HEK293 (cell line): ENCODE data around the gene TMC2.

ENCODE experiments used
- CTCF ChIA-PET: fragments of 350-600 bp; formaldehyde crosslinking; extraction: SDS; loops from one replicate; lab custom pipeline; 2021; ENCODE audit warnings: antibody characterized with exemption; lab: Yijun Ruan, JAX
- POLR2A ChIA-PET: fragments of 300-600 bp; formaldehyde crosslinking; extraction: SDS; loops from one replicate; lab custom pipeline; 2020; ENCODE audit warnings: antibody characterized with exemption, inconsistent platforms; lab: Yijun Ruan, JAX
- H3K27ac ChIP-seq: fragments of 200-500 bp; sonication (Bioruptor generic); 2 replicates; pipeline ENCODE4 v1.5.1; 2014; ENCODE audit warnings: low read depth, low read length, control low read depth, inconsistent platforms; ENCODE audit errors: extremely low read depth
- H3K36me3 ChIP-seq, 2 experiments: fragments of 200-500 bp in 1 of 2; sonication (Bioruptor generic) in 1 of 2; 1 replicate in 1 of 2; 2 replicates in 1 of 2; pipeline ENCODE4 v1.5.1; 2014 to 2017; ENCODE audit warnings: inconsistent platforms in 2 of 2, low read length in 2 of 2; ENCODE audit not compliant: control insufficient read depth in 2 of 2, insufficient read depth in 1 of 2
- H3K4me1 ChIP-seq: fragments of 200-500 bp; sonication (Bioruptor generic); 2 replicates; pipeline ENCODE4 v1.5.1; 2014; ENCODE audit warnings: mild to moderate bottlenecking, low read length, inconsistent platforms; ENCODE audit not compliant: control insufficient read depth, insufficient read depth
- H3K4me3 ChIP-seq: 2 replicates; pipeline ENCODE4 v1.5.1; 2011; ENCODE audit warnings: low read depth, mild to moderate bottlenecking, control low read depth, low read length, moderate library complexity
- H3K9me3 ChIP-seq: fragments of 200-500 bp; sonication (Bioruptor generic); 2 replicates; pipeline ENCODE4 v1.5.1; 2014; ENCODE audit warnings: low read depth, low read length, inconsistent platforms; ENCODE audit not compliant: control insufficient read depth, insufficient read depth
- EGR2 ChIP-seq: fragments of 450-650 bp; formaldehyde crosslinking; IDR thresholded peaks from 2 replicates; pipeline ENCODE4 v1.5.1; 2016; ENCODE audit warnings: low read depth, missing biosample characterization, missing genetic modification characterization
- GLIS1 ChIP-seq: fragments of 450-650 bp; formaldehyde crosslinking; IDR thresholded peaks from 2 replicates; pipeline ENCODE4 v1.5.1; 2016; ENCODE audit warnings: missing biosample characterization, missing genetic modification characterization
- KLF8 ChIP-seq: fragments of 450-650 bp; formaldehyde crosslinking; IDR thresholded peaks from 2 replicates; pipeline ENCODE4 v1.5.1; 2016; ENCODE audit warnings: missing biosample characterization, missing genetic modification characterization
- OSR2 ChIP-seq: fragments of 450-650 bp; formaldehyde crosslinking; IDR thresholded peaks from 2 replicates; pipeline ENCODE4 v1.5.1; 2016; ENCODE audit warnings: missing biosample characterization, missing genetic modification characterization
- PRDM10 ChIP-seq: fragments of 450-650 bp; formaldehyde crosslinking; IDR thresholded peaks from 2 replicates; pipeline ENCODE4 v1.5.1; 2016; ENCODE audit warnings: missing biosample characterization, missing genetic modification characterization
- SP3 ChIP-seq: fragments of 450-650 bp; formaldehyde crosslinking; IDR thresholded peaks from 2 replicates; pipeline ENCODE4 v1.5.1; 2016; ENCODE audit warnings: missing biosample characterization, missing genetic modification characterization
- YY1 ChIP-seq: fragments of 450-650 bp; formaldehyde crosslinking; IDR thresholded peaks from 2 replicates; pipeline ENCODE4 v1.5.1; 2018; ENCODE audit warnings: missing biosample characterization, missing genetic modification characterization
- YY2 ChIP-seq: fragments of 450-650 bp; formaldehyde crosslinking; IDR thresholded peaks from 2 replicates; pipeline ENCODE4 v1.5.1; 2016; ENCODE audit warnings: missing biosample characterization, missing genetic modification characterization
- ZBTB17 ChIP-seq: fragments of 450-650 bp; formaldehyde crosslinking; IDR thresholded peaks from 2 replicates; pipeline ENCODE4 v1.5.1; 2016; ENCODE audit warnings: missing biosample characterization, missing genetic modification characterization
- ZIC2 ChIP-seq: fragments of 450-650 bp; formaldehyde crosslinking; IDR thresholded peaks from 2 replicates; pipeline ENCODE4 v1.5.1; 2016; ENCODE audit warnings: missing biosample characterization, missing genetic modification characterization
- ZNF133 ChIP-seq: fragments of 450-650 bp; formaldehyde crosslinking; IDR thresholded peaks from 2 replicates; pipeline ENCODE4 v1.5.1; 2016; ENCODE audit warnings: missing biosample characterization, missing genetic modification characterization
- ZNF2 ChIP-seq: fragments of 450-650 bp; formaldehyde crosslinking; IDR thresholded peaks from 2 replicates; pipeline ENCODE4 v1.5.1; 2016; ENCODE audit warnings: missing biosample characterization, missing genetic modification characterization
- ZNF26 ChIP-seq: fragments of 450-650 bp; formaldehyde crosslinking; IDR thresholded peaks from 2 replicates; pipeline ENCODE4 v1.5.1; 2016; ENCODE audit warnings: missing biosample characterization, missing genetic modification characterization
- ZNF335 ChIP-seq: fragments of 450-650 bp; formaldehyde crosslinking; conservative IDR thresholded peaks from 2 replicates; pipeline ENCODE4 v1.5.1; 2016; ENCODE audit warnings: missing biosample characterization, missing genetic modification characterization
- ZNF571 ChIP-seq: fragments of 450-650 bp; formaldehyde crosslinking; IDR thresholded peaks from 2 replicates; pipeline ENCODE4 v1.5.0; 2017; ENCODE audit warnings: missing biosample characterization, missing genetic modification characterization
- ZNF610 ChIP-seq: fragments of 450-650 bp; formaldehyde crosslinking; IDR thresholded peaks from 2 replicates; pipeline ENCODE4 v1.5.1; 2016; ENCODE audit warnings: missing biosample characterization, missing genetic modification characterization, borderline replicate concordance
- ZNF670 ChIP-seq: fragments of 450-650 bp; formaldehyde crosslinking; IDR thresholded peaks from 2 replicates; pipeline ENCODE4 v1.5.1; 2016; ENCODE audit warnings: missing biosample characterization, missing genetic modification characterization, low read depth
- ZNF76 ChIP-seq: fragments of 450-650 bp; formaldehyde crosslinking; IDR thresholded peaks from 2 replicates; pipeline ENCODE4; 2016; ENCODE audit warnings: low read depth, missing biosample characterization, missing genetic modification characterization, borderline replicate concordance
- ZSCAN30 ChIP-seq: fragments of 450-650 bp; IDR thresholded peaks from 2 replicates; pipeline ENCODE4 v1.5.1; 2018; ENCODE audit warnings: missing biosample characterization, mild to moderate bottlenecking, missing genetic modification characterization, moderate library complexity
- ZSCAN4 ChIP-seq: fragments of 450-650 bp; formaldehyde crosslinking; IDR thresholded peaks from 2 replicates; pipeline ENCODE4 v1.5.1; 2017; ENCODE audit warnings: missing biosample characterization, missing genetic modification characterization
- ZXDB ChIP-seq: fragments of 450-650 bp; formaldehyde crosslinking; IDR thresholded peaks from 2 replicates; pipeline ENCODE4 v1.5.1; 2016; ENCODE audit warnings: missing biosample characterization, missing genetic modification characterization
- TF ChIP-seq, protein P1 (sequence below): fragments of 450-650 bp; formaldehyde crosslinking; optimal IDR thresholded peaks from 2 replicates; pipeline ENCODE3; 2016; ENCODE audit warnings: missing biosample characterization, mild to moderate bottlenecking, missing genetic modification characterization
- TF ChIP-seq, protein P2 (sequence below): fragments of 450-650 bp; formaldehyde crosslinking; conservative IDR thresholded peaks from 2 replicates; pipeline ENCODE4 v1.5.1; 2016; ENCODE audit warnings: low read depth, missing biosample characterization, missing genetic modification characterization

TMC2 gene

DNA sequence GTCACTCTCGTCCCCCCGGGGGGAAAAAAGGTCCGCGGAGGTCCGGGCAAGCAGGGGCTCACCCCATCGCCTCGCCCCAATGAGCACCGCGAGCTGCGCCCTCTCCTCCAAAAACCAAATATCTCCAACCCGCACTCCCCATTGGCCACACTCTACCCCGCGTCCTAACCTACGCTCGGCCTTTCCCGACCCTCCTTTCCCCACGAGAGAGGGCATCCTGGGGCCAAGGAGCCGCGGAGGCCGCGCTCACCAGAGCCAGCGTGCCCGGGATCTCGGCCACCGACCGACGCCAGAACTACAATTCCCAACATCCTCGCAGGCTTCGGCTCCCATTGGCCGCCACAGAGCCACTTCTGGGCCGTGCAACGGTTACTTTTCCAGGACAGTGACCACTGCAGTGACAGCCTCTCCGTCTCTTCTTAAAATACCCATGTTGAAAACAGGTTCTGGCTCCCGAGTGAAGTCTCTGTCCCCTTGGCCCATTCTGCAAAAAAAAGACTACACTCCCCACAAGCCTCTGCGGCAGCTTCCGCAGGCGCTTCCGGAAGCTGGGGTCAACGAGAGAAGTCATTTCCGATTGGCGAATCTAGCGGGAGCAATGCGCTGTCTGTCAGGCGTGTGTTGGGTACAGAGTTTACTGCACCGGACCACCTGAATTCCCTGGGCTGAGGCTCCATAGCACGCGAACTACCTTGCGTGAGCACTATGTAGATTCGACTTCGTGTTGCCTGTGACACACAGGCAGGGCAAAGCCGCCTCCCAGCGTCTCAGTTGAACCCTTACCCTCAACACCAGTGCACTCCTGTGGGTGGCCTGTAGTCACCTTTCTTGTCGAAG, 27.5 kb upstream of the TMC2 start, which contains the start of gene ZNF343:
ZNF343 (minus strand) TSS at position 285 of the 837 bp plus-strand sequence. CDS start 15,020 bp downstream, outside the sequence.
- no peaks in the 10 kb centered on the region for H3K36me3 ChIP-seq
- H3K4me1 ChIP-seq = peaks cover 4% of the 10 kb centered on the region; the same call in 1 of the 2 replicates
- CTCF ChIA-PET = interaction anchor here (0.6 to 12.4 kb wide), 3 partner anchors 14 to 1228 kb away, joined by 4 to 171 read pairs (median 8); no protein-coding TSS in a partner anchor
- H3K4me3 ChIP-seq = peak within 1 kb of the TSS; percentile 76
- POLR2A ChIA-PET = interaction anchor here (2.2 to 3.4 kb wide), 3 partner anchors 13 to 143 kb away, joined by 7 to 34 read pairs (median 9); partner anchors contain the start of gene SNRPB
- H3K9me3 ChIP-seq = no peaks in the 10 kb centered on the region
- H3K27ac ChIP-seq = peak within 1 kb of the TSS; percentile 93
- TF ChIP-seq ZSCAN30 (tag by site-specific recombination) (0 out of 2 replicates have a peak, but pooled peaks have one; percentile 12), ZNF610 (tag by site-specific recombination) (no peak), KLF8 (tag by site-specific recombination) (peak; percentile 16; the same call in 1 of the 2 replicates), ZNF76 (peak; percentile 98), ZNF133 (tag by site-specific recombination) (no peak), EGR2 (tag by site-specific recombination) (no peak), YY2 (tag by site-specific recombination) (peak; percentile 53; the same call in 1 of the 2 replicates), ZNF335 (tag by site-specific recombination) (peak; percentile 94), SP3 (tag by site-specific recombination) (peak; percentile 54), YY1 (tag by site-specific recombination) (peak; percentile 37; the same call in 1 of the 2 replicates), OSR2 (tag by site-specific recombination) (peak; percentile 31; the same call in 1 of the 2 replicates), ZIC2 (tag by site-specific recombination) (peak; percentile 31), ZNF2 (tag by site-specific recombination) (peak; percentile 29; the same call in 1 of the 2 replicates), PRDM10 (tag by site-specific recombination) (peak; percentile 34; the same call in 1 of the 2 replicates), ZNF571 (tag by site-specific recombination) (no peak), ZSCAN4 (tag by site-specific recombination) (no peak), ZNF670 (tag by site-specific recombination) (no peak), GLIS1 (tag by site-specific recombination) (peak; percentile 22), ZXDB (tag by site-specific recombination) (peak; percentile 79), ZBTB17 (tag by site-specific recombination) (peak; percentile 88), ZNF26 (tag by site-specific recombination) (no peak)
- TF ChIP-seq, protein P1, sequence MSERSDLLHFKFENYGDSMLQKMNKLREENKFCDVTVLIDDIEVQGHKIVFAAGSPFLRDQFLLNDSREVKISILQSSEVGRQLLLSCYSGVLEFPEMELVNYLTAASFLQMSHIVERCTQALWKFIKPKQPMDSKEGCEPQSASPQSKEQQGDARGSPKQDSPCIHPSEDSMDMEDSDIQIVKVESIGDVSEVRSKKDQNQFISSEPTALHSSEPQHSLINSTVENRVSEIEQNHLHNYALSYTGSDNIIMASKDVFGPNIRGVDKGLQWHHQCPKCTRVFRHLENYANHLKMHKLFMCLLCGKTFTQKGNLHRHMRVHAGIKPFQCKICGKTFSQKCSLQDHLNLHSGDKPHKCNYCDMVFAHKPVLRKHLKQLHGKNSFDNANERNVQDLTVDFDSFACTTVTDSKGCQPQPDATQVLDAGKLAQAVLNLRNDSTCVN (tag by site-specific recombination) = peak; percentile 84
- TF ChIP-seq, protein P2, sequence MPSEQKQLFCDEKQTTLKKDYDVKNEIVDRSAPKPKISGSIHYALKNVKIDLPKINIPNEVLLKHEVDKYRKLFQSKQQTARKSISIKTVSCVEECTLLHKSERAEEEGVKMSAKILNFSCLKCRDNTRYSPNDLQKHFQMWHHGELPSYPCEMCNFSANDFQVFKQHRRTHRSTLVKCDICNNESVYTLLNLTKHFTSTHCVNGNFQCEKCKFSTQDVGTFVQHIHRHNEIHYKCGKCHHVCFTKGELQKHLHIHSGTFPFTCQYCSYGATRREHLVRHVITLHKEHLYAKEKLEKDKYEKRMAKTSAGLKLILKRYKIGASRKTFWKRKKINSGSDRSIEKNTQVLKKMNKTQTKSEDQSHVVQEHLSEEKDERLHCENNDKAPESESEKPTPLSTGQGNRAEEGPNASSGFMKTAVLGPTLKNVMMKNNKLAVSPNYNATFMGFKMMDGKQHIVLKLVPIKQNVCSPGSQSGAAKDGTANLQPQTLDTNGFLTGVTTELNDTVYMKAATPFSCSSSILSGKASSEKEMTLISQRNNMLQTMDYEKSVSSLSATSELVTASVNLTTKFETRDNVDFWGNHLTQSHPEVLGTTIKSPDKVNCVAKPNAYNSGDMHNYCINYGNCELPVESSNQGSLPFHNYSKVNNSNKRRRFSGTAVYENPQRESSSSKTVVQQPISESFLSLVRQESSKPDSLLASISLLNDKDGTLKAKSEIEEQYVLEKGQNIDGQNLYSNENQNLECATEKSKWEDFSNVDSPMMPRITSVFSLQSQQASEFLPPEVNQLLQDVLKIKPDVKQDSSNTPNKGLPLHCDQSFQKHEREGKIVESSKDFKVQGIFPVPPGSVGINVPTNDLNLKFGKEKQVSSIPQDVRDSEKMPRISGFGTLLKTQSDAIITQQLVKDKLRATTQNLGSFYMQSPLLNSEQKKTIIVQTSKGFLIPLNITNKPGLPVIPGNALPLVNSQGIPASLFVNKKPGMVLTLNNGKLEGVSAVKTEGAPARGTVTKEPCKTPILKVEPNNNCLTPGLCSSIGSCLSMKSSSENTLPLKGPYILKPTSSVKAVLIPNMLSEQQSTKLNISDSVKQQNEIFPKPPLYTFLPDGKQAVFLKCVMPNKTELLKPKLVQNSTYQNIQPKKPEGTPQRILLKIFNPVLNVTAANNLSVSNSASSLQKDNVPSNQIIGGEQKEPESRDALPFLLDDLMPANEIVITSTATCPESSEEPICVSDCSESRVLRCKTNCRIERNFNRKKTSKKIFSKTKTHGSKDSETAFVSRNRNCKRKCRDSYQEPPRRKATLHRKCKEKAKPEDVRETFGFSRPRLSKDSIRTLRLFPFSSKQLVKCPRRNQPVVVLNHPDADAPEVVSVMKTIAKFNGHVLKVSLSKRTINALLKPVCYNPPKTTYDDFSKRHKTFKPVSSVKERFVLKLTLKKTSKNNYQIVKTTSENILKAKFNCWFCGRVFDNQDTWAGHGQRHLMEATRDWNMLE = peak; percentile 95
